Activated CD4-positive, alpha-beta memory T cell treated with anti-CD3 and anti-CD28 coated beads for 36 hours (primary cell): ENCODE data around the gene MATCAP1. TPM values are rescaled to one million over a fixed set of nuclear protein-coding genes. Genes with fewer than 3 reads are reported as not detected.

Experiments used
- CTCF ChIA-PET: fragments of 350-600 bp; sonication (Branson Sonifier 250); formaldehyde crosslinking; loops from one replicate; lab custom pipeline; 2021; ENCODE audit warnings: antibody characterized with exemption, inconsistent platforms; lab: Charles Lee
- POLR2A ChIA-PET: fragments of 350-600 bp; sonication (Branson Sonifier 250); formaldehyde crosslinking; loops from one replicate; lab custom pipeline; 2021; ENCODE audit warnings: antibody characterized with exemption; lab: Charles Lee
- DNase-seq: peaks from one replicate; pipeline ENCODE4 v3.0.0-alpha.2; 2020
- H3K27ac Mint-ChIP-seq: one replicate; pipeline ENCODE4 v1.8.0; 2021; ENCODE audit warnings: mixed read lengths
- H3K27me3 Mint-ChIP-seq: one replicate; pipeline ENCODE4 v1.8.0; 2021; ENCODE audit warnings: mixed read lengths
- H3K36me3 Mint-ChIP-seq: one replicate; pipeline ENCODE4 v1.8.0; 2021; ENCODE audit warnings: mixed read lengths
- H3K4me1 Mint-ChIP-seq: one replicate; pipeline ENCODE4 v1.8.0; 2021; ENCODE audit warnings: low read depth, mixed read lengths
- H3K4me3 Mint-ChIP-seq: one replicate; pipeline ENCODE4 v1.8.0; 2021; ENCODE audit warnings: mild to moderate bottlenecking, mixed read lengths
- H3K9me3 Mint-ChIP-seq: one replicate; pipeline ENCODE4 v1.8.0; 2021; ENCODE audit warnings: mixed read lengths
- intact Hi-C: fragments of 100-400 bp; cut with micrococcal nuclease; formaldehyde crosslinking; loops from one replicate; pipeline ENCODE4 v1.15.1; 2023
- microRNA-seq: library from miRNA; unstranded; fragments of <30 nt; microRNA quantifications from one replicate; pipeline ENCODE4 v1.2.0, GENCODE V29; 2022; ENCODE audit warnings: borderline number of aligned reads, borderline microRNAs expressed, borderline replicate concordance
- total RNA-seq, 2 experiments: library from RNA; stranded (reverse); gene quantifications; one replicate each; pipeline ENCODE4 v1.2.3, GENCODE V29; 2021

MATCAP1 gene
- total RNA-seq, 2 experiments from 2014 or later = 37.3 to 38.3 TPM

DNA sequence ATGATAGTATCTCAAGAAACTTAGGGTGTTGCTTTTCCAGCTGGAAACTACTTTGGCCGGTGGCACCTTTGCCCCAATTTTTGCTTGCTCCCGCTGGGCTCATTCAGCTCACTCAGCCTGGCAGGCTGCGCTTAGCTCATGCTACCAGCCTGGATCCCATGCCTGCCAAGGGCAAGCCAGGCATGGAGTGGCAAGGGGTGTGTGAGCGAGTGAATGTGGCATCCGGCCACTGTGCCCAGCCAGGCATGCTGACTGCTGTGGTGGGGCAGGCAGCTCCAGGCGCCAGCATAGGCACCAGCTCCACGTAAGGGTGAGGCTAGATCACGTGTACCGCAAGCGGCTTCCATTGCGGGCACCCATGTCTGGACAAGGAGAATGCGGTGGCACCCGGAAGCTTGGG, 42.4 kb downstream of the MATCAP1 start:
- no peak overlapping the region for H3K27ac Mint-ChIP-seq
- no peaks in the 10 kb centered on the region for H3K4me1 Mint-ChIP-seq
- intact Hi-C loops = no loop called here
- H3K27me3 Mint-ChIP-seq = no peaks in the 10 kb centered on the region
- no peak overlapping the region for H3K4me3 Mint-ChIP-seq
- H3K9me3 Mint-ChIP-seq = no peaks in the 10 kb centered on the region
- no peak for DNase-seq
- POLR2A ChIA-PET = interaction anchor here (0.9 kb wide), 1 partner anchor 123 kb away, joined by 3 read pairs; no protein-coding TSS in a partner anchor
- CTCF ChIA-PET = interaction anchor here (1.1 to 4.0 kb wide), 3 partner anchors 14 to 188 kb away, joined by 4 to 19 read pairs (median 4); no protein-coding TSS in a partner anchor
- peaks cover 42% of the 10 kb centered on the region for H3K36me3 Mint-ChIP-seq

DNA sequence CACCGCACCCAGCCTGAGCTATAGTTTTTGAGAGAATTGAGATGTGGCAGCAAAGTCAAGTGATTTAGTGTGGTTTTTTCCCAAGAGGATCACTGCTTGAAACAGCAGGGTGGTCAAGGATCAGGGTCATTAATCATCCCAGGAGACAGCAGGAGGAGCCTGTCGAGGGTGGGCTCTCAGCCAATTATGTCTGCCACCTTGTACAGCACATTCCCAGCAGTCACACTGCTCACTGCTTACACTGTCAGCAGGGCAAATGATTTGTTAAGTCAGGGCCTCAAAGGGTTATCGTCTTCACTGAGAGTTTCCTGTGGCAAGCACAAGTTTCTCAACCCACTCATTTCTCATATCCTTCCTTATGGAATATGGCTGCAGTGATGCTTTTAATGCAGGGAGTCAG, 46.2 kb downstream of the MATCAP1 start:
- no peaks in the 10 kb centered on the region for H3K4me1 Mint-ChIP-seq
- H3K27ac Mint-ChIP-seq = no peak overlapping the region
- DNase-seq = no peak
- peaks cover 33% of the 10 kb centered on the region for H3K36me3 Mint-ChIP-seq
- POLR2A ChIA-PET = no interaction called here
- intact Hi-C loops = no loop called here
- CTCF ChIA-PET = interaction anchor here (0.6 to 1.7 kb wide), 3 partner anchors 18 to 187 kb away, joined by 3 to 10 read pairs (median 4); no protein-coding TSS in a partner anchor
- H3K4me3 Mint-ChIP-seq = no peak overlapping the region
- no peaks in the 10 kb centered on the region for H3K27me3 Mint-ChIP-seq
- H3K9me3 Mint-ChIP-seq = no peaks in the 10 kb centered on the region

DNA sequence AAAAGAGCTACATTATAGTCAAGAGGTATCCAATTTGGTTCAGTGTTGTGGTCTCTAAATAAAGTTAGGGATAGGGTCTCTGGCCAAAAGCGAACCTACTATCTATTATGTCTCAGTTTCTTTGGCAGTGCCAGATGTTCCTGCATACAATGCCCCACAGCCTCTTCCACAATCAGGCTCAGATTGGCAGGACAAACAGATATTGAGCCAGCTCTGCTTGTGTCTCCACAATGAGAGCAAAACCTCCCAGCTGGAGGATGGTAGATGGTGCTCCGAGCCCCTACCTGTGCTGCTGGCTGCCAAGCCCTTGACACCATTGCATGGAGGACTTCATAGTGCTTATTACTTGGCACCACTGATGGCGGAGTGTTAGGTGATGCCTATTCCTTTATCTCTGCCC, 54.3 kb downstream of the MATCAP1 start:
- no peak overlapping the region for H3K4me3 Mint-ChIP-seq

DNA sequence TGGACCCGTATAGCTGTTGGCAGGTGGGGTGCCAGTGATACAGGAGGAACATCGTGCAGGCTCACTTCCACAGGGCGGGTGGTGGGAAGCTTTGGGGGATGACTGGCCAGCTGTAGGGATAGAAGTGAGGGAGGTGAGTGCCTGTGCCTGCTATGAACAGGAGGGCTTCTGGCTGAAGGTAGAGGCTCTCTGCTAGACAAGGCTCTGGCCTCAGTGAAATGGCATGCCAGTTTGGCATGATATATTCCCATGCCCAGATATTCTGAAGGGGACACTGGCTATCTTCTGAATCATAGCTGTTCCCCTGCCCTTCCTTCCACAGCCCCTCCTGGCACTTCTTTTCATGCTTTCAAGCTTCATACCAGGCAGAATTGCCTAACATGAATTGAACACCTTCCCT, 54.9 kb downstream of the MATCAP1 start:
- ChIA-PET POLR2A (no interaction called here), CTCF (interaction anchor here (0.8 kb wide), 1 partner anchor 26 kb away, joined by 3 read pairs; no protein-coding TSS in a partner anchor)
- DNase-seq = no peak
- Mint-ChIP-seq H3K4me3 (no peak overlapping the region), H3K27me3 (no peaks in the 10 kb centered on the region), H3K36me3 (peaks cover 24% of the 10 kb centered on the region), H3K4me1 (no peaks in the 10 kb centered on the region), H3K27ac (no peak overlapping the region), H3K9me3 (no peaks in the 10 kb centered on the region)
- intact Hi-C loops = no loop called here

More for the DNA sequence above, 54.3 kb downstream of the MATCAP1 start:
- Mint-ChIP-seq H3K36me3 (peaks cover 25% of the 10 kb centered on the region), H3K27me3 (no peaks in the 10 kb centered on the region), H3K4me1 (no peaks in the 10 kb centered on the region), H3K27ac (no peak overlapping the region), H3K9me3 (no peaks in the 10 kb centered on the region)
- DNase-seq = no peak
- intact Hi-C loops = no loop called here
- ChIA-PET POLR2A (no interaction called here), CTCF (interaction anchor here (0.8 kb wide), 1 partner anchor 26 kb away, joined by 3 read pairs; no protein-coding TSS in a partner anchor)

DNA sequence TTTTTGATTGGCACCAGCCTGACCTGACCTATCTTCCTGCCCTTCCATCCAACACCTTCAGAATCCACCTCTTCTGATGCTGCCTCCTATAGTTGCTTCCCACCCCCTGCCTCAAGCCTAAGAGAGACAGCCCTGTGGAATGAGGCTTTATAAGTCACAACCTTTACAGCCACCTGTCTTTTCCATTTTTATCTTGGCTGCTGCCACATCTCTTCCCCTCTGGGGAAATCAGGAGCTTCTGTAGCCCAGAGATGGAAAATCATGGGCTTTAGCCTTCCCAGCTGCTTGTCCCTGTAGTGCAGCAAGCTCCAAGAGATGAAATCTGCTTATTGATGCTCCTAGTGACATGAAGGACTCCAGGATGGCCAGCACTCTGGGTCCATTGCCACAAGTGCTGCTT, 55.3 kb downstream of the MATCAP1 start:
- Mint-ChIP-seq H3K4me1 (no peaks in the 10 kb centered on the region), H3K36me3 (peaks cover 26% of the 10 kb centered on the region), H3K27me3 (no peaks in the 10 kb centered on the region), H3K27ac (no peak overlapping the region), H3K9me3 (no peaks in the 10 kb centered on the region), H3K4me3 (no peak overlapping the region)
- CTCF ChIA-PET = interaction anchor here (0.5 to 0.6 kb wide), 2 partner anchors 23 to 27 kb away, joined by 3 read pairs; no protein-coding TSS in a partner anchor
- intact Hi-C loops = no loop called here
- DNase-seq = no peak
- POLR2A ChIA-PET = no interaction called here

Small RNA genes lying within 50 kb of the gene (microRNA-seq; reads per million reads assigned to microRNA genes)
- 52.6 reads per million, percentile 58 among the genes with 10 or more reads in this experiment for gene MIR328

Other genes starting within 250 kb of the MATCAP1 start
- gene CIAO2B, start 249.6 kb downstream of the MATCAP1 start, total RNA-seq = 100 to 1,000 TPM; 195 to 204 TPM
- gene CES2, start 248.4 kb downstream of the MATCAP1 start, total RNA-seq = 10 to 100 TPM; 32.5 to 32.7 TPM
- 1 to 10 TPM; 1.6 to 3.0 TPM for gene CES3, start 222.7 kb downstream of the MATCAP1 start, total RNA-seq
- 10 to 100 TPM; 25.0 to 25.9 TPM for gene CES4A, start 195.4 kb downstream of the MATCAP1 start, total RNA-seq
- gene CBFB, start 154.8 kb downstream of the MATCAP1 start, total RNA-seq = 100 to 1,000 TPM; 155 to 163 TPM
- gene PHAF1, start 74.0 kb downstream of the MATCAP1 start, total RNA-seq = 10 to 100 TPM; 11.4 to 12.3 TPM
- gene B3GNT9, start 33.0 kb downstream of the MATCAP1 start, total RNA-seq = 1 to 10 TPM; 5.1 to 5.6 TPM
- gene TRADD, start 24.1 kb downstream of the MATCAP1 start, total RNA-seq = 10 to 100 TPM; 41.7 to 43.2 TPM
- gene FBXL8, start 24.0 kb downstream of the MATCAP1 start, total RNA-seq = 10 to 100 TPM; 24.1 to 25.7 TPM
- 10 to 100 TPM; 34.8 to 36.1 TPM for gene HSF4, start 19.2 kb downstream of the MATCAP1 start, total RNA-seq
- gene NOL3, start 13.4 kb downstream of the MATCAP1 start, total RNA-seq = 10 to 100 TPM; 14.8 to 20.1 TPM
- gene EXOC3L1, start 6.2 kb upstream of the MATCAP1 start, total RNA-seq = not detected
- gene E2F4, start 8.2 kb upstream of the MATCAP1 start, total RNA-seq = 10 to 100 TPM; 91.6 to 92.3 TPM
- 1 to 10 TPM; 5.1 to 5.9 TPM for gene ELMO3, start 15.2 kb upstream of the MATCAP1 start, total RNA-seq
- gene TMEM208, start 43.2 kb upstream of the MATCAP1 start, total RNA-seq = 10 to 100 TPM; 36.7 to 39.3 TPM
- 100 to 1,000 TPM in 1 of 2 experiments, 10 to 100 TPM in 1; 96.3 to 111 TPM for gene FHOD1, start 63.5 kb upstream of the MATCAP1 start, total RNA-seq
- gene SLC9A5, start 65.0 kb upstream of the MATCAP1 start, total RNA-seq = 1 to 10 TPM; 5.9 to 6.1 TPM
- gene PLEKHG4, start 95.6 kb upstream of the MATCAP1 start, total RNA-seq = 10 to 100 TPM; 22.7 to 24.6 TPM
- 1 to 10 TPM; 1.2 to 2.5 TPM for gene KCTD19, start 142.8 kb upstream of the MATCAP1 start, total RNA-seq
- gene LRRC36, start 142.9 kb upstream of the MATCAP1 start, total RNA-seq = under 1 TPM; 0.63 to 1.00 TPM
- not detected for gene TPPP3, start 209.5 kb upstream of the MATCAP1 start, total RNA-seq
- under 1 TPM; 0.57 to 0.68 TPM for gene ZDHHC1, start 232.5 kb upstream of the MATCAP1 start, total RNA-seq
- 1 to 10 TPM in 1 of 2 experiments, under 1 TPM in 1; 0.71 to 1.3 TPM for gene HSD11B2, start 247.2 kb upstream of the MATCAP1 start, total RNA-seq